Activated naive CD4-positive, alpha-beta T cell (primary cell): ENCODE measurements around the gene CSF3.

Source experiments
- DNase-seq, 4 experiments: peaks; one replicate each; lab custom pipeline; 2025; lab: John Stamatoyannopoulos, UW

CSF3 gene

GRCh38 chr17:40062329-40063186 is 47.3 kb downstream of the CSF3 start, which contains the start of gene THRA:
THRA (plus strand) TSS chr17:40062965; CDS start chr17:40074489, 11,524 bp downstream.
- DNase-seq: peak in 3 of 4 experiments; percentile 16 to 74 (median 40)

DNA sequence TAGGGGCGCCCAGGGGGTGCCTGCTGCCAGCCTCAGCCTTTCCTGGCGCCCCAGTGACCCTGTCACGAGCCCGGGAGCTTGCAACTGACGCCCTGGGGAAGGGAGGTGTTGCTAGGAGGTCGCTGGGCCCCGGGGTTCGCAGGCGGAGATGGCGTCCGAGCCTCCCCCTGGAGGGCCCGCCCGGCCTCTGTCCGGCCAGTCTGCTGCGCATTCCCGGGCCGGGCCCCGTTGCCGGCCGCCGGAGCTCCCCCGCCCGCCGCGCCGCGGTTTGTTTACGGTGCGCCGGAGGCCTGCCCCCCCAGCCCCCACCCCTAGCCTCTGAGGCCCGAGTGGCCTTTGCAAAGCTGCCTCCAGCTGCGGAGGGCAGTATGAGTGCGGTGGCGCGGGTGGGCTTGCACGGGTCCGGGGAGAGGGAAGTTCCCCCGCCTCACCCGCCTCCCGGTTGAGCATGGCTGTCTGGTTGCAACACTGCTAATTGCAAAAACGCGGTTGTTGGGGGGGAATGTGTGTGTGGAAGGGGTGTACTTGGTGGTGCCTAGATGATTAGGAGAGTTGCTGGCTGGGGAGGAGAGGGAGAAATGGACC is 48.0 kb downstream of the CSF3 start:
- peak in 2 of 4 experiments; percentile 35 to 40 for DNase-seq

DNA sequence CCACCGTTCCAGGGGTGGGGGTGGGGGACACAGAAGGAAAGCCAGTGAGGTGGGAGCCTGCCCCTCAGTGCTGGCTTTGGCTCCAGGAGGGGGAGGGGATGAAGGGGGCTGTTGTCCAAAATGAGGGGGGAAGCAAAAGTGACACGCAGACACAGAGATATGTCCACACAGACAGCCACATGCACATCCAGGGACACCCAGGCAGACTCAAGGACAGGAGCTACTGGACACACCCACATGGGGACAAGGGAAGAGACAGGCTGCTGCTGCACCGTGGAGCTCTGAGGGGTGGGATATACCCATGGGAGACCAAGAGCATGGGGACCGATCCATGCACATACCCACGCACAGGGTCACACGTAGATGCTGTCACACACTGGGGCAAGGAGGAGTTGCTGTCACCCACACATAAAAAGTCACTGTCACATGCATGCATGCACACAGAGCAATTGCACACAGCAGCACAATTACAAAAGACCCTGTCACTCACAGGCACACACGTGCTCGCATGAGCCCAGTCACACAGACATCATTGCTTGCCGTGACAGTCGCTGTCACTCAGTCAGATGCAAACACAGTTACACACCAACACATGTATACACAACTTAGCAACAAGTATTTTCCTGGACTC is 48.8 kb downstream of the CSF3 start:
- peak in 1 of 4 experiments; percentile 19 for DNase-seq

GRCh38 chr17:40064971-40065768 is 49.9 kb downstream of the CSF3 start:
- DNase-seq: no peak

- no peak for DNase-seq
These were observed 50.7 kb downstream of the CSF3 start for GRCh38 chr17:40065769-40066510.
